Iris pigment epithelial cell (primary cell): ENCODE measurements around the gene RECQL5.
"Not testable (repeated sequence)": the region's sequence is repeated elsewhere in the genome, so short reads cannot be mapped to it uniquely, and the experiment has no call there.

ENCODE experiments used
- DNase-seq: peaks from one replicate; pipeline ENCODE4 v3.0.0-alpha.2; 2011; ENCODE audit warnings: low read depth

The RECQL5 gene

GRCh38 chr17:75592348-75593020 is 74.5 kb downstream of the RECQL5 start:
- DNase-seq, result no peak

- DNase-seq, result no peak
These were observed 75.1 kb downstream of the RECQL5 start for GRCh38 chr17:75591722-75592302.

- DNase-seq, result no peak
These were observed 75.9 kb downstream of the RECQL5 start for GRCh38 chr17:75590849-75591721.

- no peak for DNase-seq
These were observed 76.6 kb downstream of the RECQL5 start for GRCh38 chr17:75590314-75590761.

- DNase-seq, result no peak
These were observed 77.0 kb downstream of the RECQL5 start for GRCh38 chr17:75589919-75590303.

- peak; percentile 76 for DNase-seq
These were observed 77.7 kb downstream of the RECQL5 start for GRCh38 chr17:75589012-75589918.

- no peak for DNase-seq
These were observed 78.3 kb downstream of the RECQL5 start for GRCh38 chr17:75588596-75589011.

GRCh38 chr17:75587675-75588595 is 79.0 kb downstream of the RECQL5 start, which contains the start of gene MYO15B:
Gene MYO15B, plus strand, starts transcription at chr17:75587800. Its CDS starts 258 bp downstream, at chr17:75588058.
- DNase-seq, result peak; percentile 25

GRCh38 chr17:75584849-75585175 is 82.1 kb downstream of the RECQL5 start:
- no peak for DNase-seq

- not testable (repeated sequence) for DNase-seq
These were observed 83.8 kb downstream of the RECQL5 start for GRCh38 chr17:75583197-75583596.

- not testable (repeated sequence) for DNase-seq
These were observed 85.7 kb downstream of the RECQL5 start for GRCh38 chr17:75581121-75581725.
